SH-SY5Y (cell line): ENCODE measurements around the gene TENM4.

Experiments
- GATA2 ChIP-seq: IDR thresholded peaks from 2 replicates; pipeline ENCODE4 v1.6.1; 2011; ENCODE audit warnings: mild to moderate bottlenecking, low read depth, low read length
- GATA3 ChIP-seq: IDR thresholded peaks from 2 replicates; pipeline ENCODE4 v1.6.1; 2011; ENCODE audit warnings: low read depth, mild to moderate bottlenecking, low read length, moderate library complexity

Gene TENM4

GRCh38 chr11:79088967-79089366 lies 351.9 kb downstream of the TENM4 start:
- TF ChIP-seq GATA2 (no peak), GATA3 (no peak)

GRCh38 chr11:79087961-79088318 lies 352.9 kb downstream of the TENM4 start:
- no peak for TF ChIP-seq GATA2

GRCh38 chr11:79087238-79087960 lies 353.4 kb downstream of the TENM4 start:
- TF ChIP-seq GATA2, result no peak
- no peak for TF ChIP-seq GATA3

GRCh38 chr11:79086056-79086455 lies 354.8 kb downstream of the TENM4 start:
- TF ChIP-seq GATA3 (no peak), GATA2 (no peak)

- TF ChIP-seq GATA2, result no peak
- no peak for TF ChIP-seq GATA3
Measured at GRCh38 chr11:79084382-79084781, 356.4 kb downstream of the TENM4 start.

GRCh38 chr11:79083352-79083751 lies 357.5 kb downstream of the TENM4 start:
- TF ChIP-seq GATA2 (no peak), GATA3 (no peak)

- TF ChIP-seq GATA3, result no peak
- TF ChIP-seq GATA2, result no peak
Measured at GRCh38 chr11:79082907-79083306, 357.9 kb downstream of the TENM4 start.

GRCh38 chr11:79082280-79082679 lies 358.6 kb downstream of the TENM4 start:
- TF ChIP-seq GATA3 (no peak), GATA2 (no peak)

- TF ChIP-seq GATA2 (no peak), GATA3 (no peak)
Measured at GRCh38 chr11:79081471-79082031, 359.3 kb downstream of the TENM4 start.

GRCh38 chr11:79080551-79080950 lies 360.3 kb downstream of the TENM4 start:
- TF ChIP-seq GATA3 (no peak), GATA2 (no peak)

GRCh38 chr11:79078999-79079398 lies 361.8 kb downstream of the TENM4 start:
- TF ChIP-seq GATA3, result no peak
- TF ChIP-seq GATA2, result peak; percentile 48

- TF ChIP-seq GATA3, result no peak
- TF ChIP-seq GATA2, result no peak
Measured at GRCh38 chr11:79078456-79078855, 362.4 kb downstream of the TENM4 start.

- no peak for TF ChIP-seq GATA3
- no peak for TF ChIP-seq GATA2
Measured at GRCh38 chr11:79077702-79078330, 363.0 kb downstream of the TENM4 start.

GRCh38 chr11:79076526-79077115 lies 364.2 kb downstream of the TENM4 start:
- TF ChIP-seq GATA3 (no peak), GATA2 (no peak)

GRCh38 chr11:79074547-79074946 lies 366.3 kb downstream of the TENM4 start:
- no peak for TF ChIP-seq GATA3
- no peak for TF ChIP-seq GATA2
